ENCODE measurements around the gene SPATA31E1. TPM values are rescaled to one million over a fixed set of nuclear protein-coding genes. Genes with fewer than 3 reads are reported as not detected.
"Not testable (repeated sequence)": the region's sequence is repeated elsewhere in the genome, so short reads cannot be mapped to it uniquely, and the experiment has no call there.

The SPATA31E1 gene
- total RNA-seq, 1 donor from 2014 or later: not detected

DNA sequence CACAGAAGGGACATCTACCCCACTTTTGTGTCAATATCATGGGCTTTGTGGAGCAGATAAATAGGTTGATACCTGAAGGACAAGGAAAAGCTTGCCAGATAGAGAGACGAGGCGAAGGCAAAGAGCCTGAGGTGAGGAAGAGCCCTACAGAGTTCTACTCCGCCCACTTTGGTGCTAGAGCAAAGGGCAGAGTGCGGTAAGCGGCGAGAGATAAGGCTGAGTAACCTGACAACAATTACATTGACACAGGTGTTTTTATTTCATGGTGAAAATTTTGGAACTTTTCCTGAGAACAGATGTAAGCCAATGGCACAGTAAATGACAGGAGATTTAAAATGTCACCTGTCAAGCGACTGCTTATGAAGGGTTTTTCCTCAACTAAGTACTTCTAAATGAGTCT, 51.8 kb downstream of the SPATA31E1 start:
- DNase-seq: not testable (repeated sequence)

DNA sequence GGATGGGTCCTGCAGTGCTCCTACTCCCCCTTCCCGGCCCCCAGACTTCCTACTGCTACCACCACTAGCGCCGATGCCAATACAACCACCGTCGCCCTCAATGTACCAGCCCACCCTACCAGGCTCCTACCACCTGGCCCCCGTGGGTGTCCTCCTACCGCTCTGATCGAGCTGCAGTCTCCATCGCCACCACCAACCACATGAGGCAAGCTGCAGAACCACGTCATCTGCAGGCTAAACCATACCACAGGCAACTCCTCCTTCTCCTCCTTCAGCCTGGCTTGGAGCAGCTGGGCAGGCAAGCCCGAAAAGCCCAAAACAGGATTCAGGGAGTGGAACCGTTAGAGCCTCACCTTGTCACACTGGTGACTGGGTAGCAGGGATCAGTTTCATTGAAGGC, 54.7 kb downstream of the SPATA31E1 start:
- DNase-seq: not testable (repeated sequence)

DNA sequence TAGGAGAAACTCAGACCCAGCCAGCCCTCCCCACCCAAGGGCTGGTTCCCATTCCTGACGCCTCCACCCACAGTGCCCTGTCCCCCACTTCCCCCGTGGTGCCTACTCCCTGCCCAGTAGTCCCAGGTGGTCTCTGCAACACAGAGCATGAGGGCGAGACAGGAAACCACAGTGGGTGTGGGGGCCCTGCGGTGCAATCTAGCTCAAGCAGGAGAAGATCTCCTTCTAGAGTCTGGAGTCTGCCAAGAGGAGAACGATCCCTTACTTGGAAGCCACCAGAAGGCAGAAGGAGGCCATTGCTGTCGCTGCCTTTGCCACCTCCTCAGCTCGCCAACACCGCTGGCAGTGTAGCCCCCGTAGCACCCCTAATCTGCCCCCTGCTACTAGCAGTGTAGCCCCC, 55.2 kb downstream of the SPATA31E1 start:
- DNase-seq: not testable (repeated sequence)

DNA sequence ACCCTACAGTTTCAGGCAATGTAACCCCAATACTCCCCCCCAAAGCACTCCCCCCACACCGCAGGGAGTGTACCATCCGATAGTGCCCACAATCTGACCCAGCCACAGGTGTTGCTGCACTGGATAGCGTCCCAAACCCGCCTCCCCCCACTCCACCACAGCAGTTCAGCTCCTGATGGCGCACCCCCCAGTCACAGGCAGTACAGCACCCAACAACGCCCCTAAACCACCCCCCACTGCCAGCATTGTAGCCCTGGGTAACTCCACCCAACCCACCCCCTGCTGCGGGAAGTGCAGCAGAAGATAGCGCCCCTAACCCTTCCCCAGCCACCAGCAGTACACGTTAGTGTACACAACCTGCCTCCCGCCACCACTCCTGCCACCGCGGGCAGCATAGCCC, 55.7 kb downstream of the SPATA31E1 start:
- DNase-seq: not testable (repeated sequence)

Other genes starting within 250 kb of the SPATA31E1 start
- 40.4 TPM for gene CTSL, start 156.8 kb upstream of the SPATA31E1 start, total RNA-seq
- not detected for gene SPATA31C1, start 35.1 kb downstream of the SPATA31E1 start, total RNA-seq
- 12.6 TPM for gene CDK20, start 91.7 kb downstream of the SPATA31E1 start, total RNA-seq